BE2C (cell line): ENCODE data around the gene MYO1E.

Experiments used
- DNase-seq: peaks from one replicate; pipeline ENCODE4 v3.0.0-alpha.2; 2020
- H3K27me3 ChIP-seq: fragments of 250-450 bp; sonication (Bioruptor Pico); 2 replicates; pipeline ENCODE4 v1.5.1; 2020; ENCODE audit warnings: mild to moderate bottlenecking
- H3K36me3 ChIP-seq: fragments of 250-450 bp; sonication (Bioruptor Pico); 2 replicates; pipeline ENCODE4 v1.5.1; 2020; ENCODE audit warnings: mild to moderate bottlenecking
- H3K4me1 ChIP-seq: fragments of 250-450 bp; sonication (Bioruptor Pico); 2 replicates; pipeline ENCODE4 v1.5.1; 2020
- H3K4me3 ChIP-seq: 2 replicates; pipeline ENCODE4 v1.5.1; 2011; ENCODE audit warnings: low read depth, low read length
- H3K9me3 ChIP-seq: fragments of 250-450 bp; sonication (Bioruptor Pico); 2 replicates; pipeline ENCODE4 v1.5.1; 2020
- TF ChIP-seq, protein P1 (sequence below): IDR thresholded peaks from 2 replicates; pipeline ENCODE4 v1.5.1; 2012; ENCODE audit warnings: mild to moderate bottlenecking, low read depth, low read length

Gene MYO1E

GRCh38 chr15:59232476-59232875 is 140.2 kb downstream of the MYO1E start:
- Histone ChIP-seq H3K4me1 (no peaks in the 10 kb centered on the region), H3K4me3 (no peak overlapping the region)
- DNase-seq = no peak

GRCh38 chr15:59230531-59231055 is 142.1 kb downstream of the MYO1E start:
- Histone ChIP-seq H3K4me1 (no peaks in the 10 kb centered on the region), H3K4me3 (no peak overlapping the region), H3K27me3 (peaks cover 19% of the 10 kb centered on the region), H3K36me3 (no peaks in the 10 kb centered on the region), H3K9me3 (no peaks in the 10 kb centered on the region)
- TF ChIP-seq, protein P1, sequence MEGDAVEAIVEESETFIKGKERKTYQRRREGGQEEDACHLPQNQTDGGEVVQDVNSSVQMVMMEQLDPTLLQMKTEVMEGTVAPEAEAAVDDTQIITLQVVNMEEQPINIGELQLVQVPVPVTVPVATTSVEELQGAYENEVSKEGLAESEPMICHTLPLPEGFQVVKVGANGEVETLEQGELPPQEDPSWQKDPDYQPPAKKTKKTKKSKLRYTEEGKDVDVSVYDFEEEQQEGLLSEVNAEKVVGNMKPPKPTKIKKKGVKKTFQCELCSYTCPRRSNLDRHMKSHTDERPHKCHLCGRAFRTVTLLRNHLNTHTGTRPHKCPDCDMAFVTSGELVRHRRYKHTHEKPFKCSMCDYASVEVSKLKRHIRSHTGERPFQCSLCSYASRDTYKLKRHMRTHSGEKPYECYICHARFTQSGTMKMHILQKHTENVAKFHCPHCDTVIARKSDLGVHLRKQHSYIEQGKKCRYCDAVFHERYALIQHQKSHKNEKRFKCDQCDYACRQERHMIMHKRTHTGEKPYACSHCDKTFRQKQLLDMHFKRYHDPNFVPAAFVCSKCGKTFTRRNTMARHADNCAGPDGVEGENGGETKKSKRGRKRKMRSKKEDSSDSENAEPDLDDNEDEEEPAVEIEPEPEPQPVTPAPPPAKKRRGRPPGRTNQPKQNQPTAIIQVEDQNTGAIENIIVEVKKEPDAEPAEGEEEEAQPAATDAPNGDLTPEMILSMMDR = no peak
- no peak for DNase-seq

More at GRCh38 chr15:59232476-59232875, 140.2 kb downstream of the MYO1E start:
- H3K27me3 ChIP-seq = peaks cover 17% of the 10 kb centered on the region
- TF ChIP-seq, protein P1 = no peak
- no peaks in the 10 kb centered on the region for H3K36me3 ChIP-seq
- H3K9me3 ChIP-seq = no peaks in the 10 kb centered on the region

DNA sequence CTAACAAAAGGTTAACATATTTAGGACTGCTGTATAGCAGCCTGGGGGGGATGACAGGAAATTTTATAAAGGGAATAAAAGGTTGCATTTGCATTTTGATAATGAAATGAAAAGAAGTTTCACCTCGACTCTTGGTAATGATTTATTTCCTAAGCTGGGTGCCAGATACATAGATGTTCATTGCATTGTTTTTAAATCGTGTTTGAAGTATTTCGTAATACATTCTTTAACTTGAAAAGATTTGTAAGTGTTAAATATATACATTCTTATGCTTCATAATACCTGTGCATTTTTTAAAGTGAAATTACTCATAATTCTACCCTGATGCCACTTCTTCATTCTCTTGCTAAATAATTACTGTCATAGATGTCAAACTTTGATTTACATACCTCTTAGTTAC is 143.2 kb downstream of the MYO1E start:
- Histone ChIP-seq H3K27me3 (peaks cover 19% of the 10 kb centered on the region), H3K4me1 (no peaks in the 10 kb centered on the region), H3K4me3 (no peak overlapping the region), H3K36me3 (no peaks in the 10 kb centered on the region), H3K9me3 (no peaks in the 10 kb centered on the region)
- DNase-seq = no peak
- TF ChIP-seq, protein P1 = no peak

DNA sequence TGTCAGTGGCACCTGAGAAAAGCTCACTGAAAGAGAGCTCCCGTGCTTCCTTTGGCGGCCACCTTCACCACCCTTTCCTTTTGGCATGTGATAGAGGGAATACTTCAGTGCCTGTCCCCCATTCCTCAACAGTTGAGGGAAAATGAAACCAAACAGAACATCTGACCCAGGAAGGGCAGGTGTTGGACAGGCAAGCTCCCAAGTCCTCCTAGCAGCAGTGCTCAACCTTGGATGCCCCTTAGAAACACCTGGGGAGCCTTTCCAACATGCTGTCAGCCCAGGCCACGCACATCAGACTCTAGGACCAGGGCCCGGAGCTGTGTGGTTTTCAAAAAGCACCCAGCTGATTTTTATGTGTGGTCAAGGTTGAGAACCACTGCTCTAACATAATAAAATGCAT is 143.7 kb downstream of the MYO1E start:
- Histone ChIP-seq H3K27me3 (peaks cover 19% of the 10 kb centered on the region), H3K36me3 (no peaks in the 10 kb centered on the region), H3K9me3 (no peaks in the 10 kb centered on the region), H3K4me3 (no peak overlapping the region), H3K4me1 (no peaks in the 10 kb centered on the region)
- DNase-seq = no peak
- TF ChIP-seq, protein P1 = no peak

GRCh38 chr15:59227021-59227420 is 145.7 kb downstream of the MYO1E start:
- Histone ChIP-seq H3K9me3 (no peaks in the 10 kb centered on the region), H3K4me3 (no peak overlapping the region), H3K4me1 (no peaks in the 10 kb centered on the region), H3K27me3 (peaks cover 19% of the 10 kb centered on the region), H3K36me3 (no peaks in the 10 kb centered on the region)
- TF ChIP-seq, protein P1 = no peak
- no peak for DNase-seq

DNA sequence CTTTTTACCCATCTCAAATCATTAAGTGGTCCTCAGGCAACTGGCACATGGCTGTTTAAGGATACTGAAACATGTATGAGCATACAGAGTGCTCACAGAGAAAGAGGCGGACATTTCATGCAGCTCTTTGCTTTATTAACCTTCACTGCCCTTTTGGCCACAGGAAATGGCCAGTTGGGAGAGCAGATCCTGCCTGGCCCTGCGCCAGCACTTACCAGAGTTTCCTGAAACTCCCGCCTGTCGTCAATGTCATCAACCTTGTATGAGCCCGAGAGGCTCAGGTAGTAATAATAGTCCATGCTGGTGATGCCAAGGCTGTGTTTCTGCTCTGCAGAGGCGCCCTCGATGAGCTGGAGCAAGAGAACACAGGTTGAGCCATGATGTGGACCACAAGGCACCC is 148.2 kb downstream of the MYO1E start:
- TF ChIP-seq, protein P1 = no peak
- Histone ChIP-seq H3K9me3 (no peaks in the 10 kb centered on the region), H3K4me1 (no peaks in the 10 kb centered on the region), H3K36me3 (no peaks in the 10 kb centered on the region), H3K27me3 (peaks cover 18% of the 10 kb centered on the region), H3K4me3 (no peak overlapping the region)
- no peak for DNase-seq
